NCI-H146 treated with DMSO at 0.1 percent for 48 hours (cell line): ENCODE results near the gene RAB31.
A peak's percentile ranks its signal among the peaks of the same experiment; 100 is the strongest.

Source experiments
- DNase-seq: peaks from one replicate; lab custom pipeline; 2025; ENCODE audit not compliant: unreplicated experiment; lab: John Stamatoyannopoulos, UW

Gene RAB31

DNA sequence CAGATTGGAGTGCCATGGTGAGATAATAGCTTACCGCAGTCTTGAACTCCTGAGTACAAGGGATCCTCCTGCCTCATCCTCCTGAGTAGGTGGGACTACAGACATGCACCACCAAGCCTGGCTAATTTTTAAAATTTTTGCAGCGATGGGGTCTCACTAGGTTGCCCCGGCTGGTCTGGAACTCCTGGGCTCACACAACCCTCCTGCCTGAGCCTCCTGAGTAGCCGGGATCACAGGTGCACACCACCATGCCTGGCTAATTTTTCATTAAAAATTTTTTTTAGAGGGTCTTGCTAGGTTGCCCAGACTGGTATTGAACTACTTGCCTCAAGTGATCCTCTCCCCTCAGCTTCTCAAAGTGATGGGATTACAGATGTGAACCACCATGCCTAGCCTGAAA is 27.8 kb downstream of the RAB31 start:
- no peak for DNase-seq

DNA sequence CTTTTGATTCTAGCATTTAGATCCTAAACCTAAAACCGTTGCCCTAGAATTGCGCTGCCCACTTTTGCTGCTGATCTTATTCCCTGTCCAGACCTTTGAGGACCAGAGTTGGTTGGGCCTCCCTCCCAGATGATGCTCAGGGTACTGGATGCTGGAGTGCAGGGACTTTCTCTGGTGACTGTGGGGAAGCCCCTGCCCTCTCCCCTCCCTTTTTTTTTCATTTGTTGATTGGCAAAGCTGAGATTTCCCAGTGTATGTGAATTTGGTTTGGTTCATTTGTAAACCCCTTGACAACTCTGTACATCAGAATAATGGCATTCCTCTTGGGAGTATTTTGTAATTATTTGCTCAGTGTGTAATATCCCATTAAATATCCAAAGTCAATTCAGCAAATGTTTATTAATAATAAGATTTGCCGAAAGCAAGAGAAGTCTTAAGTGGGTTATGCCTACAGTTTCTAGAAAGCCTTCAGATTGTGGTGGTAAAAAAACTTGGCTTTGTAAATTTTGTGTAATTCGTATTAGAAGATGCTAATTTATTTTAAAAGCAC is 28.3 kb downstream of the RAB31 start:
- no peak for DNase-seq

DNA sequence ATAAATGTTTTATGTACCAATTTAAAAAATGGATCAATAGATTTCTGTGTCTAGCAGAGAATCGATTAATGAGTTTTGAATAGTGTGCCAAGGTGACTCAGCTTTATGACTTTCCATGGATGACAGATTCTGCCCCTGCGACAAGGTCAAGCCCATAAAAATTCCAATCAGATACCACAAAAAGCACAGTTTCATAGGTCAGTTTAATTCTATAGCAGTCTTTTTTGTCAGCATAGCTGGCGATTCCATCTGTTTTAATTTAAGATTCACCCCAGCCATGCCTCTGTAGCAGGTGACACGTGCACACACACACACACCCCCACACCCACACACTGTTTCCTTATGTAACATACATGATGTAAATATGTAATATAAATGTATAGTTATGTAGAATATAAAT is 28.9 kb downstream of the RAB31 start:
- DNase-seq = no peak

DNA sequence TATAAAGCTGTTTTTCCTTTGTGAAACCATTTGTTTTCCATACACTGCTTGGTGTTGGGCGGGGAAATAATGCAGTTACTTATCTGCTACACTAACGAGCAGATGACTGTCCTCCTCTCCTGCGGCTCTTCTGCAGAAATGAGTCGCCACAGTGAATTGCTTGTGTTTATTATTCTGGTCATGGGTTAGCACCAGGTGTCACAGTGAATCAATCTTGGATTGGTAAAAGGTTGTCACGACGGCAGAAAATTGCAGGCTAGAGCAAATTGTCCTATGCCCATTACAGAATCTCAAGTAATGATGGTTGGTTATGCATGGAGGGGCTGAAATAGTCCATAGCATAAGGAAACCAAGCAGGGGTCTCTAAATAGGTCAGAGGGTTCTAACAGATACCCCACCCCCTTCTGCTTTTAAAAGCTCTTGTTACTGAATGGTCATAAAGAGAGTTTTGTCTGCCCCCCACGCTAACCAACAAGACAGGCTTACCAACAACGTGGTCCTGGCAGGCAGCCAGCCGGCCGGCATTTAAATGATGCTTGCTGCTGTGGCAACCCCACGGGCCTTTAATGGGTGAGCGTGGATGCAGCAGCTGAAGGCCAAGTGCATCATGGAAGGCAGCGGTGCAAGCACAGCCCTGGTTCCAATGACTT is 29.5 kb downstream of the RAB31 start:
- peak; percentile 61 for DNase-seq

DNA sequence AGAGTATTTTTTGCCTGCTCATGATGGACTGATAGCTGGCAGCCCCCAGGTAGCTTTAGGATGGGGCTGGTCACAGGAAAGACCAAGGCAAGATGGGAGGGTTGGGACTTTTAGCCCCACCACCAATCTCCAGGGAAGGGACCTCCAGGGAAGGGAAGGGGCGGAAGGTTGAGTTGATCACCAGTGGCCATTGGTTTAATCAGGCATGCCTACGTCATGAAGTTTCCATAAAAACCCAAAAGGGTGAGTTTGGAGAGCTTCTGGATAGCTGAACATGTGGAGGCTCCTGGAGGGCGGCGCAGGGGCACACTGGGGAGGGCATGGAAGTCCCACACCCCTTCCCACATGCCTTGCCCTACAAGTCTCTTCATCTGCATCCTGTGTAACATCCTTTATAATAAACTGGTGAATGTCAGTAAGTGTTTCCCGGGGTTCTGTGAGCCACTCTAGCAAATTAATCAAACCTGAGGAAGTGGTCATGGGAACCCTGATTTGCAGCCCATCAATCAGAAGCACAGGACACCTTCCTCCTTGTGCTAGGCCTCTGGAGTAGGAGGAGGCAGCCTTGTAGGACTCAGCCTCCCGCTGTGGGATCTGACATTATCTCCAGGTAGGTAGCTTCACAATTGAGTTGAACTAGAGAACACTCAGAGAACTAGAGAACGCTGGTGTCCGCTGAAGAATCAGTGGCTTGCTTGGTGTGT is 30.3 kb downstream of the RAB31 start:
- no peak for DNase-seq

DNA sequence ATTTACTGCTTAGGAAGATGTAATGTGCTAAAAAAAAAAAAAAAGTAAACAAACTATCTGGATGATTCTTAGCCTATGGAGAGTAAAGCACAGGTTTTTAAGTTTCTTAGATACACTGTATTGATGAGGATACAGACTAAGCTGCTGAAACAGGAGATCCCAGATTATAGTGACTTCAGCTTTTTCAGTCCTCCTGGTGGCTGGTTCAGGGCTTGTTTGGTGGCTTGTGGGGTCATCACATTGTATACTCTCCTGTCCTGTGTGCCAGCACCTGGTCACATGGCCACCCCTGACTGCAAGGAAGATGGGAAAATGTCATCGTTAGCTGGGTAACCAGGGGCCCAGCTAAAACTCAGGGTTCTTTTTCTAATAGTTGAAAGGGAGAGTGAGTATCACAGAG is 31.4 kb downstream of the RAB31 start:
- DNase-seq = no peak

DNA sequence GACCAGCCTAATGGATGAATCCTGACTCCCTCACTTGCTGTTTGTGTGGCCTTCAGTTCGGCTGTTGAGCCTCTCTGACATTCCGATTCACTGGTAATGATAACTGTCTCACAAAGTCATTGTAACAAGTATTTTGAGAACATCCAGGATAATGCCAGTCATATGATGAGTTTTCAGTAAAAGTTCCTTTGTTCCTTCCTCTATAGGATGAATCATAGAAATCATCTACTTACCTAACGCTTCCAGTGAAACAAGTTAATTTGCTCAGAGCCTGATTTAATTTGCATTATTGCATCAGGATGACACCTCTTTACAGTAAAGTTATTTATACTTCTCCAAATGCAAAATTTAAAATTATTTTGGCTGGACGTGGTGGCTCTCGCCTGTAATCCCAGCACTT is 32.0 kb downstream of the RAB31 start:
- DNase-seq = no peak

DNA sequence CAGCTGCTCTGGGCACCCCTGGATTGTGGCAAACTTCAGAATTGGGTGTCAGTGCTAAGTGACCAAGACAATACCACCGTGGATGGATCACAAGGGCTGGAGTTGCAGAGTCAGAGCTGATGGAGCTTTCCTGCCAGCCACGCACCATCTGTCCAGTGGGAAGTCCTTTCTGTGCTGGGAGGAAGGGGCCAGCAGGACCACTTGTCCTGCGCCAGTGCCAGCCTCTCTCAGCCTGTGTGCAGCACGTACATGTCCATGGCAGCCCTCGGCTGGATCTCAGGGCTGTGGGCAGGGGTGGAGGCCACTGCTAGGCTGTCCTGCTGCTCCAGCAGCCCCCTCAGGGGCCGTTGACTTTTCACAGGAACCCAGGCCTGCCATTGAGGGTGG is 33.3 kb downstream of the RAB31 start:
- DNase-seq = no peak

DNA sequence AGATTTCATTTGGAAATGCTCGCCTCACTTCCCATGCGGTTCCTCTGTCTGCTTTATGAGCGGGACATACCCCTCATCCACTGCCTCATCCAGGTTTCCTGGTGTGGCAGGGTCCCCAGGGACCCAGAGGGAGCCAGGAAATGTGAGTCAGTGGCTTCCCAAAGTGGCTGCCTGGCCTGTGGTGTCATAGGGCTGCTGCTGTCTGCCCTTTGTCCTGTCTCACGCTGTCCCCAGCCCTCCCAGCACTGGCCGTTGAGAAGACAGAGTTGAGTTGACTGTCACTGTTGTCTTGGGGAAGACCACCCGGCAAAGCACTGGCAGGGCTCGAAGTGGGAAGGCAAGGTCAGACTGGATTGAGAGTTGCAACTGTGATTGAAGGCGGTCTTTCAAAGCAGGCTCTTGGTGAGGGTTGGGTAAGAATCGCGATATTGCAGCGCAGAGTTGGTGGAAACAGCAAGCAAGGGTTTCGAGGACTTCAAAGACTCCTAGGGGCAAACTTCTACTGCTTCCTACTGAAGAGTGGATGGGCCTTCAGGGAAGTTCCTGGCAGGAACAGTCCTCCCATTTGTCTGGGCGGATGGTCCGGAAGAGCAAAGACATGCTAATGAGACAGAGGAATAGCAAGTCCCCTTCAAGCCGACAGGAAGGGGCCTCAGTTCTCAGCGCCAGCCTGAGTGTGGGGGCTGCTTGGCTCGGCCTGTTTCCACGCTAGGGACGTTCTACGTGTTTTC is 33.9 kb downstream of the RAB31 start:
- DNase-seq = no peak

DNA sequence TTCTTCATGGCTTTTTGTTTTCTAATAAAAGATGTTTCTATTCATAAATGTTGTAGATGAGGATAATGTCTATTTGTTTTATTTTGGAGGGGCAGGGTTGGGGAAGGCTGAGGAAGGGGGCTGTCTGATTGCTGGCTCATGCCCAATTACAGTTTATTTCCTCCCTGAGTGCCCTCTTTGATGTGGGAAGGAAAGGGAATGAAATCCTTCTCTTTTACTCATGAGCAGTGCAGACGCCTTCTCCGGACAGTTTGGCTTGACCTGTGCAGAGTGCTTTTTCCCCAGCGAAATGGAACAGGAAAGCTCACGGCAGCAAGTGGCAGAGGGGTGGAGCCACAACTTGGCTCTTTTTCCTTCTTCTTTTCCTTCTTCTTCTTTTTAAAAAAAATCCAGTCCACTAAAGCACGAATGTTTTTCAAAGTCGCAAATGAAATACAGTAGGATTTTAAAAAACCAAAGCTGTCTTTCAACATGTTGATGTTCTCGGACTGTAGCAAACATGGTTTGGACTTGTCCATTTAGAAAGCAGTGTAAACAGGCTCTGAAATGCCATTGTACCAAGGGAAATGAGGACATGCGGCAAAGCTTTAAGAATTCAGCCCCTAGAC is 34.5 kb downstream of the RAB31 start:
- DNase-seq = no peak

DNA sequence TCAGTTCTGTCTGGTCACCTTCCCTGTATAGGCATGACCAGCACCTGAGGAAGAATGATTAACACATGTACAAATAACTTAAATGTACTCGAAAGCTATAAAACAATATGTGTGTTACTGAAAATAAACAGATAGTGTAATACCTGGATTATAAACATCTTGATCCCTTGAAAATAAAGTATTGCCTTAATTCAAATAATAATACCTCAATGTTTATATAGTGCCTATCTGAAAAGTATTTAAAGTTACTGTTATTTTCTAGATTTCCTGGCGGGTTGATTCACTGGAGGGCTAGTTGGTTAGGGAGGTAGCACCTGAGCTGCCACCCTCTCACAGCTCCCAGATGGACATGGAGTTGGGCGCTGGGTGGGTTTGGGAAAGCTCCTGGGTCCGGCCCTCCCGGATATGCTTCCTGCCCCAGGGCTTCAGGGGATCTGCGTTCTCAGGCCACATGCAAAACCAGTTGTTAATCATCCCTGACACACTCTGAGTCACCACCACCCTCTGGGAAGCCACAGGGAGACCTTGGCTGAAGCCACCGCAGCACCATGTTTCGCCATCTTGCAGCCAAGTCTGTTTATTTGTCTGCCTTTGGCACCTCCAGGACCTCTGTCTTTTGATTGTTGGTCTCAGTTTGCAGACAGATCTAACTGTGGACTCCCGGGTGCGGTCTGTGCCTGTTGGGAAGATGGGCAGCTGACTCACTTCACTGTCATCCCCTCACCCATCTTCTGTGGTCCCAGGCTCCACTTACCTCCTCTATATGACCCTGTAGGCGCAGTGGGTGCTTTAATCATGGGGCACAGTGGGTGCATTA is 35.3 kb downstream of the RAB31 start:
- DNase-seq = no peak

DNA sequence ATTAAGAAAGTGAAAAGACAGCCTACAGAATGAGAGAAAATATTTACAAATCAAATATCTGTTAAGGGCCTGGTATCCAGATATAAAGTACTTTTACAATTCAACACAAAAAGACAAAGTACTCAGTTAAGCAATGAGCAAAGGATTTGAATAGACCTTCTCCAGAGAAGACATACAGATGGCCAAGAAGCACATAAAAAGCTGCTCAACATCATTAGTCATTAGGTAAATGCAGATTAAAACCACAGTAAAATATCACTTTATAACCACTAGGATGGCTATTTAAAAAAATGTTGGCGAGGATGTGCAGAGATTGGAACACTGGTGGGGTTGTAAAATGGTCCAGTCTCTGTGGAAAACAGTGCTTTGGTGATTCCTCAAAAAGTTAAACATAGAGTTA is 38.9 kb downstream of the RAB31 start:
- DNase-seq = no peak

DNA sequence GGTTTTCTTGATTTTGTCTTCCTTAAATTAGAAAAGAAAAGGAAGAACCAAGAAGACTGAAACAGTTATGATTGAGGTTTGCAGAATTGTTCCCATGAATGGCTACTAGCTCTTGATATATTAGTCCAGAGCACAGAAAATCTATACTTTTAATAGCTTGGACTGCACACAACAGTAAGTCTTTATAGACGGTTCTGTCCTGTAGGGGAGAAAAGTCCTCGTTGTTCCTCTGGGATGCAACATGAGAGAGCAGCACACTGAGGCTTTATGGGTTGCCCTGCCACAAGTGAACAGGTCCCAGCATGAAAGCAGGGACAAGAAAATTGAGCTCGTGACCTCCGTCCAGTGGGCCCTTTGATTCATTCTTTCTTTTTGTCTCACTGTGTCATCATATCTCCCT is 41.5 kb downstream of the RAB31 start:
- DNase-seq = no peak

DNA sequence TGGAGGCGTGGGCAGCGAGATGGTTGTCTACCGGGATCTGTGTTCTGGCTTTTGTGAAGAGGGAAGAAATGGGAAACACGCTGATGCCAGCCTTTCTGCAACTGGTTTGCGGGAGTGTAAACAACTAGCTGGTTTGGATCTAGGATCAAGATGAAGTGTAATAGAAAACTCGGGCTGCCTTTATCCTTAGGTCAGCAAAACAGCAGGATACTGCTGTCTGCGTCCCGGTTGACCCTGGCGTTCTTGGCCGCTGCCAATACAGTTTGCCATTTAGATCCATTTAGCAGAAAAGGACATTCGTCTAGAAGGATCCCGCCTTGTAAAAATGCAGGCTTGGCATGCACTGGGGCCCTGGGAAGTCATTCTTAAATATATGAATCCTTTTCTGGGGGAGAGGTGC is 42.0 kb downstream of the RAB31 start:
- DNase-seq = no peak

DNA sequence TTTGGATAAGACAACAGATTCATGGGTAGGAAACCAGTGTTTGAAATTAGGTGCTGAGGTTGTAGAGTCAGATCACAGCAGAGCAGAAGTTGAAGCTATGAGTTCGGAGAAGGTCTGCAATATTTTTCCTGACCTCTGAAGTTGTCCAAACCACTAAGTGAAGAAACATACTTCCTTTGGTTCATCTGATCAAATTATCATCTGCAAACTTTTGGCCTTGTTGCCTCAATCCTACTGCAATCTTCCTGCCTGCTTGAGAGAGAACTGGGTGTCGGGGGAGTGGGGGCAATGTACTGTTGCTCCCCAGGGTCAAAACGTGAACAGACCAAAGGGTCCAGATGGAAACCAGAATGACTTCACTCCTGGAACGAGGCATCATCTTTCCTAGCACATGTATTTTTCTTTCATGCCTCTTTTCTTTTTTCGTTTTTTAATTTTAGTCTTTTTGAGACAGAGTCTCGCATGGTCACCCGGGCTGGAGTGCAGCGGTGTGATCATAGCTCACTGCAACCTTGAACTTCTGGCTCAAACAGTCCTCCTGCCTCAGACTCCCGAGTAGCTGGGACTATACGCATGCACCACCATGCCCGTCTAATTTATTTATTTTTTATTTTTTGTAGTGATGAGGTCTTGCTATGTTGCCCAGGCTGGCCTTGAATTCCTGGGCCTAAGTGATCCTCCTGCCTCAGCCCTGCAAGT is 42.7 kb downstream of the RAB31 start:
- no peak for DNase-seq

DNA sequence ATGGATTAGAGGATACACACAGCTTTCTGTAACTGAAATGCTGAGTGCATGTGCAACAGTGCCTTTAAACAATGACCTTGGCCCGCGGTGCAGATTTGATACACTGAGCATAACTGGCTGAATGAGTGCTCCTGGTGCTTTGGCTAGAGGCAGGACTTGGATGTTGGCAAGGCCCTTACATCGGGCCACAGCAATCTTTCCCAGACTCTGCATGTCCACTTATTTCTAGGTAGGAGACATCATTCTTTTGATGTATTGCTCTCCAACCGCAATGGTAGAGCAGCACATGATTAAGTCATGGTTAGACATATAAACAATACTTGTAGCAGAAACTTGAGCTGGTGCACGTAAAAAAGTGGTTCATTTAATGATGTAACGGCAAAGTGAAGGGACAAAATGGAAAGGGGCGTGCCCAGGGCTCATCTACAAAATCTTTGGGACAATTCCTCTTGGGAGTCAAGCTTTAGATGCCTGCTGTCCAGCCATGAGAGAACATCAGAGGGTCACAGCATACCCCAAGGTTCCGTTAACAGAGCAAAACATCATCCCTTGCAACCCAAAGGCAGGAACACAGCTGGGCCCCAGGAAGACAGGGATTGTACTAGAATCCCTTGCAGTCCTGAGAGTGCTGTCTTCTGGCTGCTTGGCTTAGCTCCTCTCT is 43.4 kb downstream of the RAB31 start:
- DNase-seq = no peak

DNA sequence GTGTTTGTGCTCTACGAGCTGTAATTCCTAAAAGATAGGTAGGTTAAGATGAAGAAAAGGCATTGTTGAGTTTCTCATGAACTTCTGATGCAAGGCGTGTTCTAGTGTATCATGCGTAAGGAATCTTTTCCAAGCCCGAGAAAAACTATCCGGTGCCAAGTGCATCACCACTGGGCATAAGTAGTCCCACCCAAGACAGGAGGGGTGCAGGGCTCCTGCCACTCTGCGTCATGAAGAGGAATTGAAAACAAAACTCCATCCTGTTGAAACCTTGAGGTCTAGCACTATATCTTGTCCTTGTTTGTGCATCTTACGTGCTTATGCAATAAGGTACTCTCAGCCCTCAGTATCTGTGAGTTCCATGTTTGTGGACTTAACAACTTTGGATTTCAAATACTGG is 45.7 kb downstream of the RAB31 start:
- DNase-seq = no peak

DNA sequence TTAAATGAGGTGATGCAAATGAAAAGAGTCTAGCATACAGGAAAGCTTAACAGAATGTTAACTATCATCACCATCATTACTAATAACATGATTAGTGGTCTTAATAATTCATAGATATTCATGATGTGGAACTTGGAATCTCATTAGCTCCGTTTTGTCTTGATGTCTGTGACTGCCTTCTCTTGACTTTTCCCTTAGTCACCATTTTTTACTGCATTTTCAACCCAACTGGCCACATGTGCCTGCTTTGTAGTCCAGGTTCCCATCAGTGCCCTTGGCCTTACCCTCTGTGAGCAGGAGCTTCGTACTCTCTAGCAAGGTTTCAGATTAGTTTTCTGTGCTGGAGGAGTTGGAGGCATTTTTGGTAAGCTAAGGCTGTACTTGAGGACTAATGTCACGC is 47.0 kb downstream of the RAB31 start:
- no peak for DNase-seq

DNA sequence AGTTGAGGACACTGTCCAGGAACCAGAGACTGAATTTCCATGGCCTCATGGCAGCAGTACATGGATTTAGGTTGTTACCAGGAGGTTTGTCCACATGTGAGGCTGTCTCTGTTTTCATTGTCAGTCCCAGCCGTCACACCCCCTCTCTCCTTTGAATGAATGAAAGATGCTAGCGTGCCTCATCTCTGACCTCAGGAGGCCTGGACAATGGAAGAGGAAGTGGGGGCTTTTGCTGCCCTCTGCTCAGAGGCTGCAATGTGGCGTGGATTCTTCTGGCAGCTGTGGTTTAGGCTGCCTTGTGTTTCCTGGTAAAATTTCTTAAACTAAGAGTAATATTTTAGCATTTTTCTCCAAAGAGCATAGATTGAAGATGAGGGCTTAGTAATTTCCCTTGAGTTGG is 47.5 kb downstream of the RAB31 start:
- no peak for DNase-seq
